Activated CD4-positive, alpha-beta T cell treated with anti-CD3 and anti-CD28 coated beads for 24 hours (primary cell): ENCODE results near the gene KANK4.

Source experiments
- DNase-seq, 2 donors: peaks; one replicate each; pipeline ENCODE4 v3.0.0-alpha.2; 2020; ENCODE audit warnings: low read depth in 2 of 2

Gene KANK4

GRCh38 chr1:62318756-62319544 is at the start of gene KANK4:
Gene KANK4 (minus strand): TSS chr1:62319434. CDS start chr1:62281564, 37,870 bp downstream.
- no peak for DNase-seq

- no peak for DNase-seq
These were observed 49.8 kb upstream of the KANK4 start for GRCh38 chr1:62368989-62369388.

GRCh38 chr1:62367005-62367557 is 47.8 kb upstream of the KANK4 start:
- no peak for DNase-seq

GRCh38 chr1:62364721-62365120 is 45.5 kb upstream of the KANK4 start:
- no peak for DNase-seq

GRCh38 chr1:62362926-62363325 is 43.7 kb upstream of the KANK4 start:
- DNase-seq: no peak

- no peak for DNase-seq
These were observed 43.1 kb upstream of the KANK4 start for GRCh38 chr1:62362061-62362917.

GRCh38 chr1:62361431-62361830 is 42.2 kb upstream of the KANK4 start:
- DNase-seq: no peak

- no peak for DNase-seq
These were observed 39.6 kb upstream of the KANK4 start for GRCh38 chr1:62358665-62359373.

- DNase-seq: no peak
These were observed 38.7 kb upstream of the KANK4 start for GRCh38 chr1:62357916-62358315.

- DNase-seq: no peak
These were observed 37.1 kb upstream of the KANK4 start for GRCh38 chr1:62356257-62356835.

- no peak for DNase-seq
These were observed 35.9 kb upstream of the KANK4 start for GRCh38 chr1:62355095-62355494.

GRCh38 chr1:62353853-62354252 is 34.6 kb upstream of the KANK4 start:
- no peak for DNase-seq

GRCh38 chr1:62352387-62352786 is 33.2 kb upstream of the KANK4 start:
- DNase-seq: no peak

GRCh38 chr1:62349470-62350233 is 30.4 kb upstream of the KANK4 start:
- no peak for DNase-seq

- no peak for DNase-seq
These were observed 27.7 kb upstream of the KANK4 start for GRCh38 chr1:62346886-62347285.

- DNase-seq: no peak
These were observed 24.7 kb upstream of the KANK4 start for GRCh38 chr1:62343911-62344310.

GRCh38 chr1:62342270-62342669 is 23.0 kb upstream of the KANK4 start:
- DNase-seq: no peak

GRCh38 chr1:62341615-62342014 is 22.4 kb upstream of the KANK4 start:
- no peak for DNase-seq

GRCh38 chr1:62341089-62341488 is 21.9 kb upstream of the KANK4 start:
- no peak for DNase-seq

GRCh38 chr1:62337706-62338631 is 18.7 kb upstream of the KANK4 start:
- no peak for DNase-seq
